ENCODE results near the gene RPS6KA1. TPM values are rescaled to one million over a fixed set of nuclear protein-coding genes. Genes with fewer than 3 reads are reported as not detected.

Gene RPS6KA1
- polyA plus RNA-seq, 1 donor (not counting 4 experiments of a cell fraction or from before 2014, with no cell fraction given) = 65.9 TPM

GRCh38 chr1:26575348-26575747, 45.8 kb downstream of the RPS6KA1 start:
- DNase-seq (ENCODE audit: low read depth, low spot score) (no peak), FAIRE-seq (no peak)
- no peak overlapping the region for H3K27ac ChIP-seq (ENCODE audit: control insufficient read depth, insufficient read depth, low read length)
- H3K79me2 ChIP-seq (ENCODE audit: control insufficient read depth, insufficient read depth, low read length) = no peaks in the 10 kb centered on the region
- H3K4me3 ChIP-seq (ENCODE audit: control insufficient read depth in 2 of 3, extremely low read depth in 1 of 3, insufficient read depth in 2 of 3, low read depth in 1 of 3, low read length in 3 of 3) = no peak overlapping the region
- H2AFZ ChIP-seq (ENCODE audit: control insufficient read depth, low read length) = no peak overlapping the region
- peaks cover 35 to 42% of the 10 kb centered on the region in 2 experiments for H3K36me3 ChIP-seq (ENCODE audit: control insufficient read depth in 2 of 2, extremely low read depth in 1 of 2, insufficient read depth in 2 of 2, low read length in 2 of 2)
- dilution Hi-C loops (cut with MboI; ENCODE audit: extremely low pct_ligation_motif_present, low sequenced_read_pairs) = no loop called here
- no peaks in the 10 kb centered on the region for H3K4me1 ChIP-seq (ENCODE audit: control insufficient read depth, extremely low read depth, insufficient read depth, low read length)
- H3K9me1 ChIP-seq (ENCODE audit: control insufficient read depth, extremely low read depth, insufficient read depth, low read length) = no peaks in the 10 kb centered on the region
- peaks cover 4% of the 10 kb centered on the region for H4K20me1 ChIP-seq (ENCODE audit: control insufficient read depth, extremely low read depth, insufficient read depth, low read length)
- no peaks in the 10 kb centered on the region for H3K27me3 ChIP-seq (ENCODE audit: control insufficient read depth, extremely low read depth, insufficient read depth, low read length)
- H3K9ac ChIP-seq (ENCODE audit: control insufficient read depth, extremely low read depth, insufficient read depth, low read length) = no peak overlapping the region
- no peaks in the 10 kb centered on the region for H3K9me3 ChIP-seq (ENCODE audit: control insufficient read depth, low read depth, low read length)
- H3K4me2 ChIP-seq (ENCODE audit: control insufficient read depth, extremely low read depth, insufficient read depth, low read depth, low read length) = no peak overlapping the region
- TF ChIP-seq EZH2 (IDR thresholded peaks at IDR 0.05; ENCODE audit: low read length) (no peak), CTCF (optimal IDR thresholded peaks at IDR 0.05 in 1 of 3, IDR thresholded peaks at IDR 0.05 in 1 of 3, conservative IDR thresholded peaks at IDR 0.05 in 1 of 3; ENCODE audit: extremely low read depth in 1 of 3, insufficient read depth in 2 of 3, low read length in 3 of 3) (no peak)

GRCh38 chr1:26578167-26578566, 48.6 kb downstream of the RPS6KA1 start:
- dilution Hi-C loops (cut with MboI; ENCODE audit: extremely low pct_ligation_motif_present, low sequenced_read_pairs) = no loop called here
- H3K9ac ChIP-seq (ENCODE audit: control insufficient read depth, extremely low read depth, insufficient read depth, low read length) = no peak overlapping the region

More at GRCh38 chr1:26578167-26578566, 48.6 kb downstream of the RPS6KA1 start:
- no peak overlapping the region for H3K4me3 ChIP-seq (ENCODE audit: control insufficient read depth in 2 of 3, extremely low read depth in 1 of 3, insufficient read depth in 2 of 3, low read depth in 1 of 3, low read length in 3 of 3)
- H4K20me1 ChIP-seq (ENCODE audit: control insufficient read depth, extremely low read depth, insufficient read depth, low read length) = peaks cover 4% of the 10 kb centered on the region
- H3K79me2 ChIP-seq (ENCODE audit: control insufficient read depth, insufficient read depth, low read length) = no peaks in the 10 kb centered on the region
- DNase-seq (ENCODE audit: low read depth, low spot score) (no peak), FAIRE-seq (no peak)
- H3K9me3 ChIP-seq (ENCODE audit: control insufficient read depth, low read depth, low read length) = no peaks in the 10 kb centered on the region
- H3K27me3 ChIP-seq (ENCODE audit: control insufficient read depth, extremely low read depth, insufficient read depth, low read length) = no peaks in the 10 kb centered on the region
- peaks cover 15 to 22% of the 10 kb centered on the region in 2 experiments for H3K36me3 ChIP-seq (ENCODE audit: control insufficient read depth in 2 of 2, extremely low read depth in 1 of 2, insufficient read depth in 2 of 2, low read length in 2 of 2)
- TF ChIP-seq EZH2 (IDR thresholded peaks at IDR 0.05; ENCODE audit: low read length) (no peak), CTCF (optimal IDR thresholded peaks at IDR 0.05 in 1 of 3, IDR thresholded peaks at IDR 0.05 in 1 of 3, conservative IDR thresholded peaks at IDR 0.05 in 1 of 3; ENCODE audit: extremely low read depth in 1 of 3, insufficient read depth in 2 of 3, low read length in 3 of 3) (no peak)
- H3K4me1 ChIP-seq (ENCODE audit: control insufficient read depth, extremely low read depth, insufficient read depth, low read length) = no peaks in the 10 kb centered on the region
- H3K27ac ChIP-seq (ENCODE audit: control insufficient read depth, insufficient read depth, low read length) = no peak overlapping the region
- H3K4me2 ChIP-seq (ENCODE audit: control insufficient read depth, extremely low read depth, insufficient read depth, low read depth, low read length) = no peak overlapping the region
- no peak overlapping the region for H2AFZ ChIP-seq (ENCODE audit: control insufficient read depth, low read length)
- H3K9me1 ChIP-seq (ENCODE audit: control insufficient read depth, extremely low read depth, insufficient read depth, low read length) = no peaks in the 10 kb centered on the region
